ENCODE results near the gene MARCHF10.

Gene MARCHF10

DNA sequence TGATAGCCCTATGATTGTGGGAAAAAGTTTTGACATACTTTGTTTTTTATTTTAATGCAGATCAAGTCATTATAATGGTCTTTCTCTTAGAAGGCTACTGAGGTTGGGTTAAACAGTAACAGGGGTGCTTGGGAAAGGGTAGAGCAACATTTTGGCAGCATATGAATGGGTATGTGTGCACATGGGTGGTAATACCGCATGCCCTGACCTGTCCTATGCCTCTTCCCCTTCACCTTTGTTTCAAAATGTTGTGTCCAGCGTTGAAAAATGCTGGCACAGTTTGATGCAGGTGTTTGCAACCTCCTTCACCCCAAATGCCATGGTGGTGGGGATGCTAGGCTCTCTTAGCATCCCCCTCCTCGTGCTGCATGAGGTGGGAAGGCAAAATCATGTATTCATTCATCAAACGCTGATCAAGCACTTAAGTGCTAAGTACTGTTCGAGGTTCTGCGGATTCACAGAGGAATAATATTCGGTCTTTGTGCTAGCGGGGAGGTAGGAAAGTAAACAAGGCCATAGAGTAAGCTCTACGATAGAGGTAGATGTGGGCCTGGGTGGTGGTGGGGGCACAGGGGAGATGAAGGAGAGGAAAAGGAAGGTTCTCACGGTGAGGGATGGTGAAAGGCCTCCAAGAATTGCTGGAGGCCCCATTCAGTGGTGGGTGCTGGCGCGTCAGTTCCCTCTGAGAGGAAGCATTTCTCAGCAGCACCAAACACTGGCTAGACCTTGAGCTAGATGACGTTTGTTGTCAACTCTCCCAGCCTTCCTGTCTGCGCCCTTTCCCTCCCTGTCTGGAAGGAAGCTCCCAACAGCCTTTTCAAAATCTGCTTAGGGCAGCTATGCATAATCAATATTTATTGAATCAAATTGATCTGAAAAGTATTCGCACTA is 13.3 kb upstream of the MARCHF10 start:
- DNase-seq: no peak

DNA sequence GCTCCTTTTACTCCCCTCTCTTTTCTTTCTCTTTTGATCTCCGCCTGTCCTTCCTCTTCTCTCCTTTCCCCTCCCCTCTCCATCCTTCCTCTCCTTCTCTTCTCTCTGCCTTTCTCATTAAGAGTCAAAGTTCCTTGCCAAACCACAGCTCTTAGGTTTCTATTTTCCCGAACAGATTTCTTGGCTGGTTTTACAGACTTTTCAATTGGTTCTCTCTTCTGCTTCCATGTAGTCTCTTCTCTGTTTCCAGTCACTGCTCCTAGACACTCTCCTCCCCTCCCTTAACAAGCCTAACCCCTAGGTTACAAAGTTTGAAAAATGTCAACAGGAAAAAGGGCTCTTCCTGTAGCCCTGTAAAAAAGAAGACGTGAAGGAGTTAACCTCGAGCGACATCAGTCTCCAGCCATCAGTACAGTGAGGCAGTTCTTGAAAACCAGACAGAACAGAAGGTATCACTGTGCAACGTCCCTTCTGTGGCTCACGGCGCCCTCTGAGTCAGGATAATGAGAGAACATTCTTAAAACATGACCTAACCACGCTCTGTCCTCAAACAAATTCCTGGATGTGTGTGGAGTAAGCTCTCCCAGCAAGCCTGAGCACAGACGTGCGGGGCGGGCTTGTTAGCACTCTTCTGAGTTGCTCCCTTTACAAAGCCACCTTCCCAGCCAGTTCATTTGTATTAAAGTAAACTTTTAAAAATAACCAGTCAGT is 11.6 kb upstream of the MARCHF10 start:
- no peak for DNase-seq

DNA sequence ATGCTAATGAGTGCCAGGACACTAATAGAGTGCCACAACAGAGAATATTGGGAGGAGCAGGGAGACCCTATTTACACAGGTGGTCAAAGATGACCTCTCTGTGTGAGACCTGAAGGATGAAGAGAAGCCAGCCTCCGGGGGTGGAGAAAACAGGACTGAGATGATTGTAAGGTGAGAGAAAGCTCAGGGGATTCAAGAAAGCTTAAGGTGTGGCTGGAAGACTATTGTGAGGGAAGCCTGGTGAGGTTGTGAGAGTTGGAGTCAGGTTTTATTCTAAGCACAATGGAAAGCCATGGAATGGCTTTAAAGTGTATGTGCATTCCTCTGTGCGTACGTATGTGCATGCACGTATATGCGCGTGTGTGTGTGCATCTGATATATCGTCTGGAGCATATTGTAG is 10.4 kb upstream of the MARCHF10 start:
- DNase-seq: no peak

DNA sequence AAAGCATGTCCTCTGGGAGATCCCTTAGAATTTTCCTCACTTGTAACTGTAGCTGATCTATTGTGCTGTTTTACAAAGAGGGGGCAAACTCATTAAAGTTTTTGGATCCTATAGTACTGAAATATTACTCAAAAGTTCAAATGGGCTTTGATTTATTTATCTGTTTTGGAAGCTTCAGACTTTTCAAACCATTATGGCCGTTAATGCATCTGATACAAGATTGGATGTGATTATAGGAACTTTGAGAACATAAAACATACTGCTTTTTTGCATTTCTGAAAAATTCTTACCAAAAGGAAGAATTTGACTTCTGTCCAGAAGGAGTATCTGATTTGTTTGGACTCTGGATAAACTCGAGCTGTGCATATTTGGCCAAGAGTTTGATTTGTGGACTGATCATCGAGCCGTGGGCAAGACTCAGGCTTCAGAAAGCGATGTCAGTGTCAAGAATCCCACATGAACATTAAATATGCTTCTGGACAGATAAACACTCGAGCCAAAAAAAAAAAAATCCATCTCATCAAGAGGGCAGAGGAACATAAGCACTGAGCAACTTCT is 8.2 kb upstream of the MARCHF10 start:
- no peak for DNase-seq

DNA sequence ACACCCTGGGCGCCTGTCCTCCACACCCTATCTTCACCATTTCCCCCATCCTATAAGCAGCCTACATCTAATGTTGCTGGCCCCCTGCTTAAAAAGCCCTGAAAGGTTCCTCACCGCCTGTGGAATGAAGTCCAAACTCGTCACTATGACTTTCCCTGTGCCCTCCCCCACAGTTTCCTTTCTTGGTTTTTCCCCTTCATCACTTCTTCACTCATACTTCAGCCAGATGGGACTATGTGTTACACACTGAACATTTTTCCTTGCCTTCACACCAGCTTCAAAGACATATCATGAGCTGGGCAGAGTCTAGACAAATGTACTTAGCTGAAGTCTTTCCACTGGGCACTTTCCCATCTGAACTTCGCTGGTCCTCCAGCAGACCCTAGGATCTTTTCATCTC is 1.5 kb upstream of the MARCHF10 start:
- DNase-seq: no peak

DNA sequence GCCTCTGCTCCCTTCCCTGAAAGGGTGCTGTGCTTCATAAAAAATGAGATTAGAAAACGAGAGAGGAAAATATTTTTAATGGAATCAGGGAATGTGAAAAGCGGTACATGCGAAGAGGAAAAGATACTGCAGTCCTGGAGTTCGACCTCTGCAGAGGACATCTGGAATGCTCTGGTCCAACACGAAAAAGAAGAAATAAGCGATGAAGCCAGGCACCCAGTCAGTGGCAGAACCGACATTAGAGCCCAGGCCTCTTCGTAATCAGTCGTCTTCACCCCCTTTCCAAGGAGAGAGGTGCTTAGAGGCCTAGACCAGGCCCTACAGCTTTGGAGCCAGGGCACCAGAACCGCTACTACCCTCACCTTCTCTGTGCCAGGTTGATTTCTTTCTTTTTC is 459 bp upstream of the MARCHF10 start:
- no peak for DNase-seq

DNA sequence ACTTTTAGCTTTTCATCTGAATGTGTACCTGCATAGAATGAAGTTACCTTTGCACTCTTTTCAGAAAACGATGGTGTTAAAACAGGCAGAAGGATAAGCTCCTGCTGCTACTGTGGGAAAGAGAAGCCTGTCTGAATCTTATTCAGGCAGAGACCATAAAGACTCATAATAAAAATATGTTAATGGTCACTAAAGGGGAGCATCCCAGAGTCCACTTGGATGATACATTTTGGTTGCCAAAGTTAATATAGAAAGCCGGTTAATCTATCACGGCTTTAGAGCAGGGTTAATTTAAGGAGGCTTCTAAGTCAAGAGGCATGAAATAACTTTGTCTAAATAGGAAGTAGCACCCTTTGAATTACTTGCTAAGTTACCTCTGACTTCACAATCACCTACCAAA is 2.9 kb downstream of the MARCHF10 start:
- DNase-seq: no peak

DNA sequence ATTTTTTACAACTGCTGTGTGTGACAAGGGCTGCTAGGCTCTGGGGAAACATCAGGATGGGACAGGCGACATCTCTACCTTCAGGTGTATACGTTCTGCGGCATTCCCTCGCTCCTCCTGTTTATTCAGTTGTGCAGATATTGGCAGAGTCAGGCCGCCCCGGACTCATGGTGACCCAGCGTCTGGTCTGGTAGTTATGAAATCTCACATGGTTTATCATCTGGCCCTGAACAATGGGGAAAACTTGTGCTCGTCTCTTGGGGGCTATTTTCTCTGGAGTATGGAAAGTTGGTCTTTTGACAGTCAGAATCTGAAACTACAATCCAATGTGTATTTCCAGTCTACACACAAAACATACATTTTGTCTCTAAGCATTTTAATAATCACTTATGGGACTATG is 3.3 kb downstream of the MARCHF10 start:
- DNase-seq: no peak

DNA sequence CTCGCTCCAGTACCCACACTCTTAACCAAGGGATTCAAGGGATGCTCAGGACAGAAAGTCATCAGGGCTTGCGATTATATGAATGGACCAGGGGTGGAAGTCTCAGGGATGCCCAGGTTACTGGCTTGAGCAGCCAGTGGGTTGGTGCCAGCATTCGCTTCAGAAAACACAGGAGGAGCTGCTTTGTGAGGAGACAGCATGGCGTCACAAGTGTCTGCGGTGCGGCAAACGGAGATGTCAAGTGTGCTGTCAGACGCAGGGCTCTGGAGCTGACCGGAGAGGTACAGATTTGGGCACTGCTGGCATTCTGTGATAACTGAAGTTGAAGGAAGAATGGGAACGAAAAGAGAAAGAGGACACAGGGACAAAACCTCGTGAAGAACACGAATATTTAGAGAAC is 4.1 kb downstream of the MARCHF10 start:
- no peak for DNase-seq

DNA sequence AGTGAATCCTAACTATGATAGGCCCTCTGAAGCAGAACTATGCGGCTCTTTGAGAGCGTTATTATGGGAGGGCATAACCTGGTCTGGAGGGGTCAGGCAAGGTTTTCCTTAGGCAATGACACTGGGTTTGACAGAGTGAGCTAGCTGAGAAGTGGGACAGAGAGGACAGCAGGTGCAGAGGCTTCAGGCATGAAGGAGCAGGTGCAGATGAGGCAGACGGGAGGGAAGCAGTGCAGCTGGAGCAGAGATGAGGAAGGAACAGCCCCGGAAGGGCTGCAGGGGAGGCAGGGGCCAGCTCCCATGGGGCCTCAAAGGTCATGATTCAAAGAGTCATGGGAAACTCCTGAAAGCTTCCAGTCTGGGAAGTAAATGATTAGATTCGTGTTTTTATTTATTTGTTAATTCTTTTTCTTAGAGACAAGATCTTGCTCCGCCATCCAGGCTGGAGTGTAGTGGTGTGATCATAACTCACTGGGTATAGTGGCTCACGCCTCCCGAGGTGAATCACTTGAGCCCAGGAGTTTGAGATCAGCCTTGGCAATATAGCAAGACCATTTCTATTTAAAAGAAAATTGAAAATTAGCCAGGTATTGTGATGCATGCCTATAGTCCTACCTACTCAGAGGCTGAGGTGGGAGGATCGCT is 5.4 kb downstream of the MARCHF10 start:
- no peak for DNase-seq

DNA sequence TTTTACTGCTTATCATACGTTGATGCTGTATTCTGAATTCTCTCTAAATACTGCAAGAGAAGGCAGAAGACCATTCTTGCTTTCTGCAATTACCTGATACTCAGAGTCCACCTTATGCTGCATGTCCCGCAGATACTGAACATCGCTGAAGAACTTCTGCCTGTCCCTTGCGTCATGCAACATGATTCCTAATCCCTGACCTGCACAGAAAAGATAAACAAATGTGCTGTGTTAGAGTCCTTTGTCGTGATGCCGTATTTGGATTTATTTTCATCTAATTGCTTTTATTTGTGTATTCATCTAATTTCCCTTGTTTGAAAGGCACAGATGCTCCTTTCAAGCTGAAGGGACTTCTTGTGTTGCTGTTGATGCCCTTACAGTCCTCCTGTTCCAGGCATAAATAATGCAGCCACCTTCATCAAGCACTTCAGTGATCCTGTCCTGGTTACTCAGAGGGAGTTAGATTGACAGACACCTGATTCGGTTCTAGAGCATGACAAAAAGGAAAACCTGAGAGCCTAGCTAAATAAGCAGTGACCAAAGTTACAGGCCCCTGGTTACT is 6.5 kb downstream of the MARCHF10 start:
- DNase-seq: no peak

DNA sequence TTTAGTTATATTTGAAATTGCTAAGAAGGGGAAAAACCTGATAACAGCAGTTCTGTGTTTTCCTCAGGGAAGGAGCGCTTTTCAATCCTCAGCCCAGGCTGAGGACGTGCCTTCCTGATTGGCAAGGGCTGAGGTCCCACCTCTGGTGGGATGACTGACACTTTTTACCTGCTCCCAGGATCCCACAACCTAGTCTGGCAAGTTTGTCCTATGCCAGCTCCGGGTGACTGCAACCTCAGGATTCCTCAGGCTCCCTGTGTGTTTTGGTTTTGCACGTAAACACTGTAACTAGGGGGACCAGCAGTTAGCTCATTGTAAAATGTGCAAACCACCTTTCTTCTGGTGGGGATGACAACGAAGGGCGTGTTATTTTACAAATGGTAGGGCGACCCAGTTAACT is 7.5 kb downstream of the MARCHF10 start:
- no peak for DNase-seq

DNA sequence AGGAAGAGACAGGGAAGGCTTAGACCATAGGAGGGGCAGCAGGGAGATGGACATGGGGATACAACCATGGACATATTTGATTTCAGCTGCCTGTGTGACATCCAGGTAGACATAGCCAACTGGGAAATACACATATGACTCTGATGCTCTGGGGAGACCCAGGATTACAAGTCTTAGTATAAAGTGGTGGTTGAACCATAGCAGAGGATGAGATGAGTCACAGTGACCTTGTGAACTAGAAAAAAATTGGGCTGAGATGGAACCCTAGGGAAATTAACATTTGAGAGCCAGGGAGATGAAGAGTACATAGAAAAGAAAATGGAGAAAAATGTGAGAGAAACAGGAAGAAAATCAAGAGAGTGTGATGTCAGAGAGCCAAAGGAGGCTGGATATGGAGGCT is 10.2 kb downstream of the MARCHF10 start:
- no peak for DNase-seq

DNA sequence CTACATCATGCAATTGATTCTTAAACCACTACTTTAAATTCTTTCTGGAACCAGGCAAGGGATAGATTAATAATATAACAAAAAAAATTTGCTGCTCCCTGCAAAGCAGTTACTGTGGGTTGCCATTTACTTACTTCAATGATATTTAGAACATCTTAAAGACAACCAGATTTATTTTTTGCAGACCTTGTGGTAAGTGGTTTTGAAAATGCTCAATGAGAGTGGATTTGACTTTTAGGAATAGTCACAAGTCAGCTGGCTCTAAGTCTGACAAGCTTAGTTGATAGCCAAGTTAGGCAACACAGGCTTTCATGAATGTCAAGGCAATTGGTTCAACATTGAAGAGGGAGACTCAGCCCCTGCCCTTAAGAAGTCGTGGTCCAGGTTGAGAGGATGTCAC is 11.8 kb downstream of the MARCHF10 start:
- no peak for DNase-seq

DNA sequence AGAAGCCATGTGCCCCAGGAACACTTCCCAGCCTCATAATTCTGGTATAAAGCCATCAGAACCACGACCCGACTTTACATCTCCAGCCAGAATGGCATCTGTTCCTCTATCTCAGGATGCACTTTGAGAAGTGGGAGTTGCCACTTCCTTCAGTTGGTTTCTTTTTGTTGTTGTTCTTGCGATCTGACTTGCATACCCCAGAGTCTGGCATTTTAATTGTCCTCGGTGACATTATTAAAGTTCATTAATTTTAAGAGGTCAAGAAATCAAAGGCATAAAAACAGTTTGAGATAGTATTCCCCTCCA is 13.5 kb downstream of the MARCHF10 start:
- no peak for DNase-seq

DNA sequence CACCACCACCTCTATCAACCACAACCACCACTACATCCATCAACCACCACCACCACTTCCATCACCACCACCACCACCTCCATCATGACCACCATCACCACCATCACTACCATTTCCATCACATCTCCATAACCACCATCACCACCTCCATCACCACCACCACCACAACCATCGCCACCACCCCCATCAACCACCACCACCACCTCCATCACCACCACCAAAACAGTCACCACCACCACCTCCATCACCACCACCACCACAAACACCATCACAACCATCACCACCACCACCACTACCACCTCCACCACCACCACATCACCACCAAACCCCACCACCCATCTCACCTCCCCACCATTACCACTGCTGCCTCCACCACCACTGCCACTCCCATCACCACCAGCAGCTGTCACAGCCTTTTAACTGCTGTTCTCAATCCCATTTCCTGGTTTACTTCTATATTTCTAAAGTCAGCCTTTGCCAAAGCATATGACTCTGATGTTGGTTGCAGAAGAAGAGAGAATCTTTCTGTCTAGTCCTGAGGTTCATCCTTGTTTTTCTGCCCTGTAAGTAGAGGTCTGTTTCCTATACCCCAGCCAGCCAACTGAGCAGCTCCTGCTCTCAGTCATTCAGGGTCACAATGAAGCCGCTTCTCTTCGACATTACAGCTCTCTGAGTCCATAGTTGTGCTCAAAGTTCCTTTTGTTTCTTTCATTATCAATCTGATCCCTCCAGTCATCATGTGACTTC is 14.0 kb downstream of the MARCHF10 start:
- no peak for DNase-seq

DNA sequence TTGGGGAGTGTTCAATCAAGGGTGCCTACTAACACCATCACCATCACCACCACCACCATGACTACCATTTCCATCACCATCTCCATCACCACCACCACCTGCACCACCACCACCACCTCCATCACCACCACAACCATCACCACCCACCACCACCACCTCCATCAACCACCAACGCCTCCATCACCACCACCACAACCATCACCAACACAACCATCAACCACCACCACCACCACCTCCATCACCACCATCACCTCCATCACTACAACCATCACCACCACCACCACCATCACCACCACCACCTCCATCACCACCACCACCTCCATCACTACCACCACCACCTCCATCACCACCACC is 15.7 kb downstream of the MARCHF10 start:
- DNase-seq: no peak

DNA sequence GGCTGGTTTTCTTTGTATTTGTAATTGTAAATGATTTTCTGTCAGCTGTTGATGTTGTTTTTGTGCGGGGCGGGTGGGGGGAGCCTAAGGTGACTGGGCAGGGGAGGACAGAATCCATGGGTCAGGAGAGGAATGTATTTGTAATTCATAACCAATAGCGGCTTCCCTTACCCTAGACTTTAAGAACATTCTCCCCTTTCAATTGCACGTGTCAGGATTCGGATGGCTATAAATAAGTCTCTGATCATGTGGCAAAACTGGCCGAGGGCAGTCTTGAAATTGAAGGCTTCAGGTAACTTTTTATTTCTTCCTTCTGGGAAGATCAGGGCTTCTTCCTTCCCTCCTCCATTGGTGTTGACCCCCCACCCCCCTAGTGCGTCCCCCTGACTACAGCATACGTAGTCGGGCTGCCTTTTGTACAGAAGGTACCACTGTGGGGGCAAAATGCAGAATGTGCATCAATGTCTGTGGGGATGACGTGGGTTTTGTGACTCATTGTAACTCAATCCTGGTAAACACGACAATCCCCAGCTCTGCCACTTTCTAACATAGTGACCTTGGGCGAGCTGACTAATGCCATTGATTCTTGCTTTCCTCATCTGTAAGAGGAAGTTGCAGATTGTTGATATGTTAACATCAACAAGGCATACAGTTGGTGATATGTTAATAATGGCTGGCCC is 16.2 kb downstream of the MARCHF10 start:
- no peak for DNase-seq

DNA sequence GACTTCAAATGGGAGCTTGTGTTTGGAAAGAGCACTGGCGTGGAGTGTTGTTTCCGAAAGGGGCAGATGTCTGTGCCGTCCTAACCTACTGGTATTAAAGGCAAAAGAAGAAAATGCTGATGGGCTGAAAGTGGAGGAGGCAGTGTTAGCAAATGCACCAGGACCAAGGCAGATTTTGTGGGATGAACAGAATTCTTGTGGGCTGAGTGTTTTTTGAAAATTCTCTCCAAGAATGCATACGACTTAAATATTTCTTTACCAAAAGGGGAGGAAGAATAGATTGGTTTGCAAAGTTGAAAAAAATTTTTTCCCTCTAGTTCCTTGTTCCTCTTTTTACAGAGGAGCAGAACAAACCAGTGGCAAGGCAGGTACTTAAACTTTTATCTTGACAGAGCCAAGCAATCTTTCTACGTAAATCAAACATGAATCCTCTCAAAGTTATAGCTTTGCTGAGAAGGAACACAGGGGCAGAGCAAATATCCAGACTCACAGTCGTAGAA is 16.8 kb downstream of the MARCHF10 start:
- DNase-seq: no peak

DNA sequence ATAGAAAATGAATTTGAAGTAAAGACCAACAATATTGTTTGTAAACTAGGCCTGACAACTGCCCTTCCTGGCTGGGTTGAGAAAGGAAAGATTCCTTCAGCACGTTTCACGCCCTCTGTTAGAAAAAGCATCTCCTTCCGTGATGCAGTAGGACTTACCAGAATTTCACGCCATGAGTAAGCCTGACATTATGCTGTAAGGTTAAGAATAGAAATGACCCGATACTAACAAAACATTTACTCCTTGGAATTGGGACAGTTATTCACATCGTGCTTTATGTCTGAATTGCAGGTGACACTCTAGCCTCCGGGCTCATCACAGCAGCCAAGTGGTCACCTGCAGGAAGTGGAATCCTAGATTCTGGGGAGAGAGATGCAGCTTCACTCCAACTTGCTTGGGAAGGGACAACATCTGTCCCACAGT is 17.5 kb downstream of the MARCHF10 start:
- DNase-seq: no peak

DNA sequence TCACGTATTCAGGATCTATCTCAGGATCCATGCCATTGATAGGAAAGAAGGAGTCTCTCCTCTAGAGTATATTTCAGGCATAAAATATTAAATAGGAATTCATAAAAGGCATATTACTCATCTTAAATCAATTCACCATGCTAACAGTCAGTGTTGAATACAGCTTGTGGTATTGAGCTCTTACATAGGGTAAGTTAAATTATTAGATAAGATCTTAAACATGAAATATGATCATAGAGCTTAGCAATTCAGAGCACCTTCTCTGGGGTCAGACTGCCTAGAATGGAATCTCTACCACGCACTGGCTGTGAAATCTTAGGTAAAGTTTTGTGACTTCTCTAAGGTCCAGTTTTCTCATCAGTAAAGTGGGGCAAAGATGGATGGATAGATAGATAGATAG is 20.7 kb downstream of the MARCHF10 start:
- DNase-seq: no peak

DNA sequence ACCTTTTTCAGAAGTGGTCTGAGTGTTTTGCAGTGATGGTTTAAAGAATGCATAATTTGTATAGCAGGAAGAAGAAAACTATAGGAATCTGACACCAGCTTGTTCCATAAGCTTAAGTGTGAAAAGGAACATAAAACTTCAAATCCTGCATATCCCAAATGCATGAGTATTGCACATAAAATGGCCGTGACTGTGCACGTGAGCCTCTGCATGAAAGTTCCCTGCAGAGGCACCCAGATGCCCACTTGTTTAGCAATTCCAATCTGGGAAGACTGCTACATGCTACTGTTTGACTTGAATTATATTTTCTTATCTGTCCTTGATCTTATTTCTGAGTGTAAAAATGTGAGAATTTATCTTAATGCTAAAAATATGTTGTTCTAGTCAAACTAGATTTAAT is 21.5 kb downstream of the MARCHF10 start:
- no peak for DNase-seq

All from cerebellar nuclear complex (tissue), 1 donor.